OCI-M2 (cell line): ENCODE measurements around the gene SLC11A1.

Experiments used
- DNase-seq: peaks from one replicate; lab custom pipeline; 2025; ENCODE audit not compliant: unreplicated experiment; lab: John Stamatoyannopoulos, UW

Gene SLC11A1

GRCh38 chr2:218366621-218367414 is 15.3 kb upstream of the SLC11A1 start:
- no peak for DNase-seq

DNA sequence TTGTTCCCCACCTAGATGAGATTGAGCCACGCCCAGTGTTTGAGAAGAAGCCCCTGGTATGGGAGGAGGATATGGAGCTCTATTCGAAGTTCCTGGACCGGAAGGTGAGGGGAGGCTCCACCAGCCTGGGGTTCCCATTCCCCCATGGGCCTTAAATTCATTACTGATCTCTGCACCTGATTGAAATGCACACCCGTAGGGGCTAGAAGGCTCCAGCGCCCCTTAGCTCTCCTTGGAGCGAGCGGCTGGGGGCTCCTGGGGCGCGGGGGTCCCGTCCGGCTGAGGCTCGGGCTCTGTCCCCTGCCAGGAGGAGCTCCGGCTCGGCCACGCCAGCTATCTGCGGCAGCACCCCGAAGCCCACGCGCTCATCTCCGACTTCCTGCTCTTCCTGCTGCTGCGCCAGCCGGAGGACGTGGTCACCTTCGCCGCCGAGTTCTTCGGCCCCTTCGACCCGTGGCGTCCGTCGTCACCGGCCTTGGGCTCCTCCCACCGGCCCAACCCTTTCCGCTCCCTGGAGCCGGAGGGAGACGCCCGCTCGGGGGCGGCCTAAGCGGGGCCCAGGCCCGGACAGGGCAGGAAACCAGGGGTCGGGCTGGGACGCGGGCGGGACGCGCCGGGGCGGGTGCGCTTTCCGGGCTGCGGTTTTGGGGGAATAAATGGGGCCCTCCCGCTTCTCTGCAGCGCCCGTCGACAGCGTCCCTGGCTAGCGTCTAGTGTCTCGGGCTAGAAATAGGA is 14.5 kb upstream of the SLC11A1 start:
- peak; percentile 12 for DNase-seq

DNA sequence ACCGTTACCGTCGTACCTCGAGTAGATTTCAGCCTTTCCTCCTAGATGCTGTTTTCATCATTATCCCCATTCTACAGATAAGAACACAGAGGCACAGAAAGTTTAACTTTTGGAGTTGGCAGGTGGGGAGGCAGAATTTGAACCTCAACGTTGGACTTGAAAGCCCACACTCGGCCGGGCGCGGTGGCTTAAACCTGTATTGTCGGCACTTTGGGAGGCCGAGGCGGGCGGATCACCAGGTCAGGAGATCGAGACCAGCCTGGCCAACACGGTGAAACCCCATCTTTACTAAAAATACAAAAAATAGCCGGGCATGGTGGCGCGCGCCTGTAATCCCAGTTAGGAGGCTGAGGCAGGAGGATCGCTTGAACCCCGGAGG is 13.9 kb upstream of the SLC11A1 start:
- no peak for DNase-seq

DNA sequence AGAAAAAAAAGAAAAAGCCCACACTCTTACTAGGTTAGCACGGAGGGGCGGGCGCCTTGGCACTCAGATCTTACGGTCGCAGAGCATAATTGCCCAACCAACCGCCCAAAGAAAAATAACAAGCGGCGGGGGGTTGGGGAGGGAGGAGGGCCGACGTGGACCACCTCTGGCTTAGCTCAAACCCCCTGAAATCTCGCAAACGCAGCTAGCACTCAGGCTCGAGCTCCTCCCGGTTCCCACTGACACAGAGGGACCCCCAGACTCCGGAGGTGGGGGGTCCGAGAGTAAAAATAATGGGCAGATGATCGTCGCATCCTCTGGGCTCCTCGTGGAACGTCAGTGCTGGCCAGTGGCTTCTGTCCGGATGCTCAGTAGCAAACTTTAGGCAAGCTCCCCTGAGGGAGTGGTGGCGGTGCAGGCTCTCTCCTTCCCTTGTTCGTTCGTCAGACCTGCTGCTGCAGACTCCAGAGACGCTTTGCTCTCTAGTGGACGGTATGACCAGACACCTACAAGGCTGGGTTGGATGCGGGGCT is 13.4 kb upstream of the SLC11A1 start:
- no peak for DNase-seq

- DNase-seq: no peak
Observed at GRCh38 chr2:218369330-218369729, 12.7 kb upstream of the SLC11A1 start.

DNA sequence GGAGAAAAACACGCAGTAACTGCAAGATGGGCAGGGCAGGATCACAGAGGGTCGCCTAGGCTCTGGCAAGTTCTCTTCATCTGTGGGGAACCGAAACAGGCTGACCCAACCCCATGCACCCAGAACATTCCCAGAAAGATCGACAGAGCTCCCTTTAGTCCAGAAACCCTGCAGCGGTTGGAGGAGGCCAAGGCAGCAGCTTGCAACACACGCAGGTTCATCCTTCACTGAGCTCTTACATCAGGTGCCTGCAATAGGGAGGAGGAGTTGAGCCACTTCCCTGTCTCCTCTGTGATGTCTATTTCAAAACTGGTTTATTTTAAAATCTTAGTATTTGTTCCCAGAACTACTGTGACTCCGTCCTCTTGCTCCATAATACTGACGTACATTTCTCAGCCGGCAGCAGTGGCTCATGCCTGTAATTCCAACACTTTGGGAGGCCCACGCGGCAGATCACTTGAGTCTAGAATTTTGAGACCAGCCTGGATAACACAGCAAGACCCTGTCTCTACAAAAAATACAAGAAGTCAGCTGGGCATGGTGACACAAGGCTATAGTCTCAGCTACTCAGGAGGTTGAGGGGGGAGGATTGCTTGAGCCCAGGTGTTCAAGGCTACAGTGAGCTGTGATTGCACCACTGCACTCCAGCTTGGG is 11.5 kb upstream of the SLC11A1 start:
- DNase-seq: no peak

GRCh38 chr2:218371983-218372350 is 10.1 kb upstream of the SLC11A1 start:
- no peak for DNase-seq

- DNase-seq: no peak
Observed at GRCh38 chr2:218374795-218375194, 7.3 kb upstream of the SLC11A1 start.

DNA sequence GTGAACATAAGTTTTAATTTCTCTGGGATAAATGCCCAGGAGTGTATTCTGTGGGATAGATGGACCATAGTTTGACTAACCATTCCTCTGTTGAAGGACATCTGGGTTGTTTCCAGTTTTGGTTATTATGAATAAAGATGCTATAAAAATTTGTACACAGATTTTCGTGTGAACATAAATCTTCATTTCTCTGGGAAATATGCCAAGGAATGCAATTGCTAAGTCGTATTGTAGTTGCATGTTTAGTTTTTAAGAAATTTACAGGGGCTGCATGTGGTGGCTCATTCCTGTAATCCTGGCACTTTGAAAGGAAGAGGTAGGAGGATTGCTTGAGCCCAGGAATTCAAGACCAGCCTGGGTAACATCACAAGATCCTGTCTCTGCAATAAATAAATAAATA is 6.9 kb upstream of the SLC11A1 start:
- DNase-seq: no peak

DNA sequence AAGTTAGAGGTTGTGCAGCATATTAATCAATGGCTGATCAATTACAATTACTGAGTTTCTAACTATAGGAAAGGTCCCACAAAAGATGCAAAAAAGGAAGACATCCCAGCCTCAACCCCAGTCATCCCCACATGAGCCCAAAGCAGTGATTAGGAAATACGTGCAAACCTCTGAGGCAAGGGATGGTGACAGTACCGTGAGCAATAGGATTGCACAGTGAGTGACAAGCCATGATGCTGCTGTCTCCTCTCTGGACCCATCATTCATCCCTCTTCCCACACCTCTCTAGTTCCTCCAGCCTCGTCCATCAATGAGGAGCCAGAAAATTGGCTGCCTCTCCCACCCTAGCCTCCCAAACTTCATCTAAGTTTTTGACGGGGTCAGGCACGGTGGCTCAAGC is 4.0 kb upstream of the SLC11A1 start:
- no peak for DNase-seq

DNA sequence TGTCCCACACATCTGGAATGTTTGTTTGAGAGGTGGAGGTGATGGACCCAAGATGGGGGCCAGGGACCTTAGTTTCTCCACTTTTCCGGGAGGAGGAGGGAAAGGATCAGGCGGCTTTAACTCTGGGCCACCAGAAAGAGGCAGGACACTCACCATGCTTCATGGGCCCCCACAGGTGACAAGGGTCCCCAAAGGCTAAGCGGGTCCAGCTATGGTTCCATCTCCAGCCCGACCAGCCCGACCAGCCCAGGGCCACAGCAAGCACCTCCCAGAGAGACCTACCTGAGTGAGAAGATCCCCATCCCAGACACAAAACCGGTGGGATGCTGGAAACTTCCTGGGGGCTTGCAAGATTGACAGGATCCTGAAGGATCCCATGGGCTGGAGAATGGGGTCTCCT is 712 bp downstream of the SLC11A1 start:
- no peak for DNase-seq

DNA sequence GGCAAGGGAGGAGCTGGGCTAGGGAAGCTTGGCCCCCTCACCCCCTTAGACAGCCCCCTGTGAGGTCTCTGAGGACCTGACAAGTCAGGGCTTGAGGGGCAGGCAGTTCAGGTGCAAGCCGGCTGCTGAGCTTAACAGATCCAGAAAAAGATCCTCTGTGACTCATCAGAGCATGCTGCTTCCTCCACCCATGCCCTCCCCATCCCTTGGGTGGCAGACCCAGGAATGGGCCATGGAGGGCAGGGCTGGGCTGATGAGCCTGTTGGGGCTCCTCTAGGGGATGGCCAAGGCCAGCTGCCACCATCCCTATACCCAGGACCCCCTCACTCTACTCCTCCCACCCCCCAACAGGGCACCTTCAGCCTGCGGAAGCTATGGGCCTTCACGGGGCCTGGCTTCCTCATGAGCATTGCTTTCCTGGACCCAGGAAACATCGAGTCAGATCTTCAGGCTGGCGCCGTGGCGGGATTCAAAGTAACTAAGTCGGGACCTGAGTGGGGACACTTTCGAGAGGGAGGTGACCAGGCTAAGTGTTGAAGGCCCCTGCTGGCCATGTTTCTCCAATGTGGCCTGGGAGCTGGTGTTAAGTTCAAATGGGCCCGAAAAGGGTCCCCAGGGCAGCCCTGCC is 1.9 kb downstream of the SLC11A1 start:
- no peak for DNase-seq

DNA sequence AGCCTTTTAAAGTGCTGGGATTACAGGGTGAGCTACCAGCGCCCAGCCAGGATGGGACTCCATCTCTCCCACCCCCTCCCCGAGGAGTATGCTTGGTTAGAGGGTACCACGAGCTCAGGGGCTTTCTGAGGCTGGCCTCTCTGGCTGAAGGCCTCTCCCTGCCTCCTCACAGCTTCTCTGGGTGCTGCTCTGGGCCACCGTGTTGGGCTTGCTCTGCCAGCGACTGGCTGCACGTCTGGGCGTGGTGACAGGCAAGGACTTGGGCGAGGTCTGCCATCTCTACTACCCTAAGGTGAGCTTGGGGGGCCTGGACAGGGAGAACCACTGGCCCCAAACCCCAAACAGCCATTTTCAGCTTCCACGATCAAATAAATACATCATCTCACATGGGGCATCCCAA is 2.9 kb downstream of the SLC11A1 start:
- no peak for DNase-seq

GRCh38 chr2:218386505-218387368 is 4.7 kb downstream of the SLC11A1 start:
- DNase-seq: no peak

DNA sequence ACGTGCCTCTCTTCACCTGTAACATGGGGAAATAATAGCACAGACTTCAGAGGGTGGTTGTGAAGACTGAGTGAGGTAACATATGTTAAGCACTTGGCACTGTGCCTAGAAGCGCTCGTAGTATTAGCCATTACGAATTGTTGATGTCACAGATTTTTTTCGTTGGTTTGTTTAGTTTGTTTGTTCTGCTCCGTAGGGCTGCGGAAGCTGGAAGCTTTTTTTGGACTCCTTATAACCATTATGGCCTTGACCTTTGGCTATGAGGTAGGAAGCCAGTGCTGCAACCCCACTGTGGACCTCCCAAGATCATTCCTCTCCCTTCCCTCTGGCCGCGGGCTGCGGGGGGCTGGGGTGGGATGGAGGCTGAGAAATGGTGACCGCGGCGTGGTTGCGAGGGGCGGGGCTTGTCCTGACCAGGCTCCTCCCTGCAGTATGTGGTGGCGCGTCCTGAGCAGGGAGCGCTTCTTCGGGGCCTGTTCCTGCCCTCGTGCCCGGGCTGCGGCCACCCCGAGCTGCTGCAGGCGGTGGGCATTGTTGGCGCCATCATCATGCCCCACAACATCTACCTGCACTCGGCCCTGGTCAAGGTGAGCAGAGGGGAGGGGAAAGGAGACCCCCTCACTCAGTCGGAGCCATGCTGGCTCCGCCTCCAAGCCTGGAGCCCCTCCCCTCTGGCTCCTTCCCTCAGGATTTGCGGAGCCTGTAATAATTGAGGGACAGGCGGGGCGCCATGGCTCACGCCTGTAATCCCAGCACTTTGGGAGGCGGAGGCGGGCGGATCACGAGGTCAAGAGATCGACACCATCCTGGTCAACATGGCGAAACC is 5.5 kb downstream of the SLC11A1 start:
- DNase-seq: no peak

GRCh38 chr2:218389333-218390150 is 7.5 kb downstream of the SLC11A1 start:
- DNase-seq: no peak

GRCh38 chr2:218391202-218391601 is 9.1 kb downstream of the SLC11A1 start:
- no peak for DNase-seq

DNA sequence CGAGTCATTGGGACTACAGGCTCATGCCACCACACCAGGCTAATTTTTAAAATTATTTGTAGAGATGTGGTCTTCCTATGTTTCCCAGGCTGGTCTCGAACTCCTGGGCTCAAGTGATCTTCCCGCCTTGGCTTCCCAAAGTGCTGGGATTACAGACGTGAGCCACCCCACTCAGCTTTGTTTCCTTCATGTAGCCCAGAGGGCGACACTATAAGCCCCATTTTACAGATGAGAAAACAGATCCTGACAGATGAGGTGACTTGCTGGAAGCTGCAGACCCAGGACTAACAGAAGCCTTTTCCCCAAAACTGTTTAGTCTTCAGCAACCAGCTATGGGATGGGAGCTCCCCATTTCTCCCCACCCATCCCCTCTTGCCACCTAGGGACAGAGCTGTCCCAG is 10.4 kb downstream of the SLC11A1 start:
- DNase-seq: no peak
